ENCODE data around the gene HOXD3.

Gene HOXD3

DNA sequence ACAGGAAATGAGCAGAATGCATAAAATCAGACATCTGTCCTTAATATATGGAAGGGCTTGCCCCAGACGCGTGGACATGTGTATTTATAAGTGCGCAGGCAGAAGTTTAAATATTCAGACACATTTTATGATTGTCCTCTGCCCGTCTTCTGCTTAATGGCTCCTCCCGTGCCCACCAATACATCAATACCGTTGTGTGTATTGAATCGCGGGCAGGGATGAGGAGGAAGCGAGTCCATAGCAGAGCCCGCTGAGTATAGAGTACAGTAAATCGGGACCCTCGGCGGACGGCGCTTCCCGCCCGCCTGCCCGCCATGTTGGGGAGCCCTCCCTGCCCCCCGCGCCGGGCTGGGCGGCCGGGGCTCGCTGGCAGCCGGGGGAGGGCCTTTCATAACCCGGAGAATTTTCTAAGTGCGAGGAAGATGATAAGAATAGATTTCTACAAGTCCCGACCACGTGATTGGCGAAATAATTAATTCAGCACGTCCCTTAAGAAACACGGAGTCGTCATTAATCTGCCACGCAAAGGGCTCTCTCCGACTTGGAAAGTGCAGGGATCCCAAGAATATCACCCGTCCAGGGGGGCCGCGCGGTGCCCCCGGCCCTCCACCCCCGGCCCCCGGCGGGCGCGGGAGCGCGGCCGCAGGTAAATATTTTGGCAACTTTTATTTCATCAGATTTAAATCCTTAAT lies at the start of gene HOXD3:
HOXD3 (plus strand) TSS at position 501 of the 692 bp plus-strand sequence. CDS start 11,808 bp downstream, outside the sequence.
- DNase-seq: no peak

DNA sequence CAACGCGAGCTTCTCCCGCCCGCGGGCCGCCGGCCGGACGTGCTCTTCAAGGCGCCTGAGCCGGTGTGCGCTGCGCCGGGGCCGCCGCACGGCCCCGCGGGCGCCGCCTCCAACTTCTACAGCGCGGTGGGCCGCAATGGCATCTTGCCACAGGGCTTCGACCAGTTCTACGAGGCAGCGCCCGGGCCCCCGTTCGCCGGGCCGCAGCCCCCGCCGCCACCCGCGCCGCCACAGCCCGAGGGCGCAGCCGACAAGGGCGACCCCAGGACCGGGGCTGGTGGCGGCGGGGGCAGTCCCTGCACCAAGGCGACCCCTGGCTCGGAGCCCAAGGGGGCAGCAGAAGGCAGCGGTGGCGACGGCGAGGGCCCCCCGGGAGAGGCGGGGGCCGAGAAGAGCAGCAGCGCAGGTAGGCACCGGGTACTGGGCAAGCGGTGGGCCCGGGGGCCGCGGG lies 49.4 kb upstream of the HOXD3 start:
- DNase-seq: no peak

DNA sequence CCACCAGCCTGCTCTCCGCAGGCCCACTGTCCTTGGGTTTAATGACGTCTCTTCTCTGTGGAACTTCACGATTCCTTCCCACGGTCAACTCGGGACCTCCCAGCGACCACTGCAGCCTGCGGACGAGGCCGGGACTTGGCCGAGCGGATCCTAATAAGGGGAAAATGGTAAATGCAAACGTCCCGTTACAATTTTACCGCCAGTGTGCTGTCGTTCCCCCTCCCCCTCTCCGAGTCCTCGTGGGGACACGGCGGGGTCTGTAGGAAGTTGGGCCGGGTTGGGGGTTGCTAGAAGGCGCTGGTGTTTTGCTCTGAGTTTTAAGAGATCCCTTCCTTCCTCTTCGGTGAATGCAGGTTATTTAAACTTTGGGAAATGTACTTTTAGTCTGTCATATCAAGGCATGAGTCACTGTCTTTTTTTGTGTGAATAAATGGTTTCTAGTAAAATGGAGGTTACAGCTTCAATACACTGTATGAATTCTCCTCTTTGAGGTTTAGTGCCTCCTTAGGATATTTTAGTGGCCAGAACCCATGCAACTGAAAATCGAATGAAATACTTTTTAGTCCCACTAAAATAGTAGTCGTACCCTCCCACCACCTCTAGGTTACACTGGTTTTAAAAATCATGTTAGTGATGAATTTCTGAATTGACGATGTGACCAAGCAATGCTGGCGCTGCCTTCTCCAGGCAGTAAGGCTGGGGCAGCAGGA lies 47.8 kb upstream of the HOXD3 start:
- no peak for DNase-seq

DNA sequence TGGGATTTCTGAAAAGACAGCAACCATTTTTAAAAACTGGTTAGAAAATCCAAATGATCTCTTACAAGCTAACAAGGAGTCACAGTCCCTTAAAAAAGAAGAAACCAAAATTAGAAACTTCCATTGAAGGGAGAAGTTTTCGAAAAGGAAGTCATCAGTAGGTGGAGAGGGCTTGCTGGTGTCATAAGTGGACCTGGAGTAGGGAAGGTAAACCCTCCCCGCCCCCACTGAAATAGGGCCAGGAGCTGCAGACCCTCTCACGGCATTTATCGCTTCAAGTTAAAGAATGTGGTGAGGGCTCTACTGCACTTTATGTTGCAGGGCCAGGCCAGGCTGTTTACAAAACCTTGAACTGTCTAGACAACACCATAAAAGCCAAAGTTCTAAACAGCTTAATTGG lies 47.2 kb upstream of the HOXD3 start:
- DNase-seq: no peak

DNA sequence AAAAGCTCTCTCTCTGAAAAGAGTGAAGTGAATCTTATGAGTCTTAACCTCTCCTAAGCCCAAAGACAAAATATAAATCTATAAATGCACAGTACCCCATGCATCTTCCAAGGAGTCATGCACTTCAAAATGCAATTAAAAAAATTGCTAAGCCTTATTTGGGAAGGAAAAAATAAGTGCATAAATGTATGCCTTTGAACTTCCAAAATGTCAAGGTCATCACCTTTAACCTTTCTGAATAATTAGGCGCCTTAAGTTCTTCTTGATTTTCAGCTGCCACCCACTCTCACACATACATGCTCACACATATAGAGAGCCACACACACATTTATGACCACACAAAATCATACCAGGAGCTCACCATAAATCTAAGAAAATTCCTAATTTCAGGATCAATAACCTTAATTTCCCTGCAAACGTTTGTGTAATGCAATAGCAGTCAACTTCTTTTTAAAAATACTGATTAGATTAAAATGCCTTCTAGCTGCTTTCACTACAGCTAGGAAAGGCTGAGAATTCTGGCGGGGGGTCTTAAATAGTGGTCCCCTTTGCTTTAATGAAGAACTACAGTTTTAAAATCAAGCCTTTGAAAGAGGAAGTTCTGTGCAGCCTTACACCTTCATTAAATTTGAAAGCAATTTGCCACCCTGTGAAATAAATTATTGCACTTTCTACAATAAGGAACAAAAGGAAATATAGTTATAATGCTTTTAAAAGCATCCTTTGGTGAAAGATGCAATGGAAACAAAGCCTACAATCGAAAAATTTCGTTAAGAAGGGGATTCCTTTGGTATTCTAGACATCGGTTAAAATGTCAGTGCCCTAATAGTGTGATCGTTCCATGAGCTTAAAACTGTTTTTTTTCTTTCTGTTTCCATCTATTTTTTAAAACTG lies 46.4 kb upstream of the HOXD3 start:
- no peak for DNase-seq

DNA sequence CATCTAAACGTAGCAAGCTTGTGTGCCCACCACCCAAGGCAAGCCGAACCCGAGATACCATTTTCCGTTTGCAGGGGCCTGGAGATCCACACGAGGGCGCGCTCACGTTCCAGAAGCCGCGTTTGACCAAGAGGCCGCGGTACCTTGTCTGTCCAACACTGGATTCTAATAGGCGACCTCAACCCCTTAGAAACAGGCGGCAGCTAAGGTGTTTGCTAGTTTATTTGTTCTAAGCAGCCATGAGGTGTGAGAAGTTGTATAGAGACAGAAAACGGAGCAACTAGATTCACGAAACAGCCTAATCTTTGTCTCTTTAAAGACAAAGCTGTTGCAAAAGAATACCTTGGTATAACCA lies 45.8 kb upstream of the HOXD3 start:
- DNase-seq: no peak

DNA sequence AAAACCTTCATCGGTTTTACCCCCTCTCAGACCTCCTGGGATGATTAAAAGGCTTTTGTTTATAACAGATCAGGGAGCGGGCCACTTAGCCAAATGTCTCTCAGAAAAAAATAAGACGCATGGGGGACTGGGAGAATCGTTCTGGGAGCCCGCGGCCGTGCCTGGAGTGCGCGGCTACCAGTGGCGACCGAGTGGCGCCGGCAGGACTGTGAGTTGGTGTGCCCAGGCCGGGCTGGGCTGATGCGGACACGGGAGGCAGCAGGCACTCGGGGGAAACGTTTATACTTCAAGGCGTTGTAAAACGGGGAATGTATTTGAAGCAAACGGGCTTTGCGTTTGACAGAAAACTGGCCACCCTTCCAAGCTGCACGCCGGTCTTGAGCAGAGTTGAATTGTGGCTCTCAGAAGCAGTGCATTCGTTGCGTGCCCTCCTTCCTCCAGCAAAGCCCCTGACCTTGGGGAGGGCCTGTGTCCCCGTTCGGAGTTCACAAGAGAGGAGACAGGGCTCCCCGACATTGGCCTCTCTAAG lies 45.2 kb upstream of the HOXD3 start:
- no peak for DNase-seq

DNA sequence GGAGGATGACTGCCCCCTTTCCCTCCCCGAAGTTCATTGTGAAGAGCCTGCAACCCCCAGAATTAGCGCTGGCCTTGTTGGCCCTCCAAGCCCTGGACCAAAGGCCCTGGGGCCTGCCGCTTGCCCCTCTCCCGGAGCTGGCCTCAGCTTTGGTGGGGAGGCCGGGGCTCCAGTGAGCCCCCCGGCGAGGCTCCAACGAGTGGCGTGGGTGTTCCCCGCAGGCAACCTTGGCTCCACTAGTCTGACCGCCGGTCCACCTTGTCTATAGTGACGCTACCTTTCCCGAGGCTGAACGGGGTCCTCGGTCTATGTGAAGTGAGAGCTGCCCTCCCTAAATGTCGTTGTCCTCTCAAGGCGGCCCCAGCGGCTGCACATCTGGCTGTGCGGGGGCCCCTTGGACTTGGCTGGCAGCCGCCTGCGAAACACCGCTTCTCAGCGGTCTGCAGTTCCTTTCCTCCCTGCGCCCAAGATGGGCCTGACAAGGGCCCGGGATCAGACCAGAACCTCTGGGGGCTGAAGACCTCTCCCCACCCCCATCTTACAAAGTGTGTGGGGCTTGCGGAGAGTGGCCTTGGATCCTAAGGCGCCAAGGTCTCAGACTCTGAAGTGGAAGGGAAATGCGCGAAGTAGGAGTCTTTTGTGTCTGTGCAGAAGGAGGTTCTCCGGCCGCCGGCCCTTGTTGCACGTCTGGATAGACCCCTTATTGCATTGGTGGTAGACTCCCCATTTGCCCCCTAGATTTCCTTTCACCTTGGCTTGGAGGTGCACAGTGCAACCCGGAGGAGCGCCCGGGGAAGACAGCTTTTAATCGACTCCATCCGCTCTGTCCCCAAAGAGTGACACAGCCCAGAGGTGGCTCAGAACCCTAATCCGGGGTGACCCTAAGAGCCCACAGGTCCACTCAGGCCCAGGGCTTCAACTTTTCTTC lies 44.5 kb upstream of the HOXD3 start:
- DNase-seq: no peak

DNA sequence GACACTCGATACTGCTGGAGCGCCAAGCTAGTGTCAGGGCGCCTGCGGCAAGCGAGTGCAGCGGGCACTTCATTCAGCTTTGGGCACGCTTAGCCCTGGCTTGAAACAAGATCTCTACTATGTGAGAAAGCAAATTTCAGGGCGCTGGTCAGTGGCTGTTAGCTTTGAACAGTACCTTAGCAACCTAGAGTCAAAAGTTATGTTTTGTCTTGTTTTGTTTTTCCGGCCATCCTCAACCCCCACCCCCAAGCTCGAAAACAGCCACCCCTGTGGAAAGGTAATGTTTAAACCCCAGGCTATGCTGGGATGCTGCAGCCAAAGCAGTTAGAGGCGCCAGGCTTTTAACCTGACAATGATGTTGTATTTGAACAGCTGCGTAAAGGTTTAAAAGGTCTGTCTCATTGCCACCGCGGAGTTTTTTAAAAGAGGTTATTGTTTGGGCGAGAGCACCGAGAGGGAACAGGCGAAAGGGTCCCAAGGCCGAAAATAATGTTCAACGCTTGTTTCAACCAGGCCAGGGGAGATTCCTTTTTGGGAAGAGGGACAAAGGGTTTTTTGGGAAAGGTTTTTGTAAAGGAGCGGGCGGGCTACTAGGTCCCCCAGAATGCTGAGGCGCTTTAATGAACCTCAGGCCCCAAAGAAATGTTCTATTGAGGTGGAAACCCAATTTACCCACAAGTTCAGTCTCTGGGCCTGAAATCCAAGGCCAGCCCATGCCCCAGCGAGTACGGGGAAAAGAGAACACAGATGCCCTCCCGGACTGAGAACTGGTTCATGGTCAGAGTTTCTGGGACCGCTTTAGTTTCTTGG lies 42.8 kb upstream of the HOXD3 start:
- no peak for DNase-seq

DNA sequence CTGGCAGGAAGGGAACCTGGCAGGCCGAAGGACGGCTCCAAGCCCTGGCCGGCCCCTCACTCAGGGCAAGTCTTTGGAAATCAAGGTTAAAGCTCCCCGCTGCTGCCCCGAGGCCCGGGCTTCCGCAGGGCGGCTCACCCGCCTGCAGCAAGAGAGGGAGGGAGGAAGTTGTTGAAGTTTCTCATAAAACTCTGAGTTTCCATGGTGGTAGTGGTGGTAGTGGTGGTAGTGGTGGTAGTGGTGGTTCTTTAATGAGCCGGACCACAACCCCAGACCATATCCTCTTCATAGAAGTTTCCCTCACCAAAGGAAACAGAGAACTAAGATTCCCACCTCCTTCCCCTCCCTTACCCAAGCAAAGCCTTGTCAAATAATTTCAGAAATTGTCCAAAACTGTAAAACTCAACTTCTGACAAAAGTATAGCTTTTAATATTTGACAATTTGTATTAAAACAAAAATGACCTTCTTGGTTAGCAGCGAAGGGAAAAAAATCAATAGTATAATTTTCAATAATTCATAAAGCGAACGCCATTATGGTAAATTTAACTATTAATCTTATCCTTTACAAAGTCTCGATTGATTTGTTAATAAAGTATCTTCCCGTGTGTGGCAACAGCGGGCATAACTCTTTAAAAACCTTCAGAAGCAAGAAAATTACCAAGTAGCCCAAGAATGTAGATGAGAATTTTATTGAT lies 42.0 kb upstream of the HOXD3 start:
- DNase-seq: no peak

DNA sequence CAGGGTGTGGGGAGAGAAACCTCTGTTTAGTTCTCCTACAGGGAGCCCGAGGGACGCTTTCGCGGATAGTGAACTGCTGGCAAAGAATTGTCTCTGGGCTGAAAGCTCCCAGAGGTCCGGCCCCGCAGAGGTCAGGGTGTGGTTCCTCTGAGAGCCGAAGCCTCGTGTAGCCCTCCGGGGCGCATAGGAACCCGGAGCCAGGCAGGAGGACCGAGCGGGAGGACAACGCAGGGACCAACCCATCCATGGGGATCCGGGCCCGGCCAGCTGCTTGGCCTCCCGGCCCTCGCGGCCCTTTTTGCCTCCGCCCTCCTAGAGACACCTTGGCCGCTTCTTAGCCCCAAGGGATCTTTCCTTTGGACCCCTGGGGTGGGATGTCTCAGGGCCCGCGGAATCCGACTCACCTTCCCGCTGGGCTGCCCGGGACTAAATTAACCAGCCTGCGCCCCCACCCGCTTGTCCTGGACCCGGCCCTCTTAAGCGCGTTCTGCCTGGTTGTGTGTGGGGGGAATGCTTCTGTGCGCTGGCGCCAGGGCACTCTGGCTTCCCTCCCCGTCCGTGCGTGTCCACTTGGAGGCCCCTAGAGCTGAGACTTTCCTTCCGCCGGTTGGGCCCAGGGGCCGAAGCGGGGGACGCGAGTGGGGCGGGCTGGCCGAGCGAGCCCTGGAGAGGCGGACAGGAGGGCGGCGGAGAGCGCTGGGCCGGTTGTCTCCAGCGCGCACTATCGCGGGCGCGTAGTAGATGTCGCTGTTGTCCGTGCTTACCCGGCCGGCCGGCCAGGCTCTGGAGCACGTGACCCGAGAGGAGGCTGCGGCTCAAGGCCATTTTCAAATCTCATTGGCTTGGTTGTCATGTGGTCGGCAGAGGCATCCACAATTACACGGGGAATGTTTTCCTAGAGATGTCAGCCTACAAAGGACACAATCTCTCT lies 41.0 kb upstream of the HOXD3 start, which contains the start of gene HOXD10:
HOXD10 (plus strand) TSS at position 896 of the 931 bp plus-strand sequence. CDS start 56 bp downstream, outside the sequence.
- no peak for DNase-seq

DNA sequence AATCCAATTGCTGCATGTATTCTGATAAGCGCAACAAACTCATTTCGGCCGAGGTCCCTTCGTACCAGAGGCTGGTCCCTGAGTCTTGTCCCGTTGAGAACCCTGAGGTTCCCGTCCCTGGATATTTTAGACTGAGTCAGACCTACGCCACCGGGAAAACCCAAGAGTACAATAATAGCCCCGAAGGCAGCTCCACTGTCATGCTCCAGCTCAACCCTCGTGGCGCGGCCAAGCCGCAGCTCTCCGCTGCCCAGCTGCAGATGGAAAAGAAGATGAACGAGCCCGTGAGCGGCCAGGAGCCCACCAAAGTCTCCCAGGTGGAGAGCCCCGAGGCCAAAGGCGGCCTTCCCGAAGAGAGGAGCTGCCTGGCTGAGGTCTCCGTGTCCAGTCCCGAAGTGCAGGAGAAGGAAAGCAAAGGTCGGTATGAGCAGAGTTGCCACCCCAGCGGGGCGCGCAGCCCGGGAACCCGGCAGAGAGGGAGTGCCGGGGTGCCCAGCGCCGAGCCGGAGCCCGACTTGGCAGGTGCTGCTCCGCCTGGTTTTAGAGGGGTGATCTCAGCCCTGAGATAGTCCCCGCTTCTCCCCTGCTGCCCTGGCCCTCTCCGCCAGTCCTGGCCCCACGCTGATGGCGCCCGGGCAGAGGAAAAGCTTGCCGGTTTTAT lies 39.8 kb upstream of the HOXD3 start:
- DNase-seq: no peak

DNA sequence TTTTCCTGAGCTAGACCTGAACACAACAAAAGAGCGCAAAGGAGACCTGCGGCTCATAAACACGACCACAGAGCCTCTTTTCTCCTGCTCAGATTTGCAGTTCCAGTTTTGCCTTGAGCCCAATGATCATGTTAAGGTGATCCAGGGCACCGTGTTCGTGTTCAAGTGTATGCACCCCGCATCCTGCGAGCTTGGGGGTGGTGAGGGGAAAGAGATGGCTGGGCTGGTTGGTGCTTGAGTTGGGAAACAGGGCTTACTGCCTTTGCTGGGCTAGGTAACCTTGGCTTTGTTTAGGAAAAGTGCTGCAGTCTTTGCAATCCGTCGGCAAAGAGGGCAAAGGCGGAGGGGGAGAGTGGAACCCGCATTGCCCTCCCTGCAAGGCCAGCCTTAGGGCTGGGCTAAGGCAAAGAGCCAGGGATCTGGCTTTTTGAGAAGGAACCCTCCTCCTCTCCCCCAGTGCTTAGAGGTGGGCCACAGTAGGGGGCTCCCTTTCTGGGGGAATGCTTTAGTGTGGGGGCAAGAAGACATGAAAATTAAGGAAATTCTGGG lies 39.2 kb upstream of the HOXD3 start:
- DNase-seq: no peak

DNA sequence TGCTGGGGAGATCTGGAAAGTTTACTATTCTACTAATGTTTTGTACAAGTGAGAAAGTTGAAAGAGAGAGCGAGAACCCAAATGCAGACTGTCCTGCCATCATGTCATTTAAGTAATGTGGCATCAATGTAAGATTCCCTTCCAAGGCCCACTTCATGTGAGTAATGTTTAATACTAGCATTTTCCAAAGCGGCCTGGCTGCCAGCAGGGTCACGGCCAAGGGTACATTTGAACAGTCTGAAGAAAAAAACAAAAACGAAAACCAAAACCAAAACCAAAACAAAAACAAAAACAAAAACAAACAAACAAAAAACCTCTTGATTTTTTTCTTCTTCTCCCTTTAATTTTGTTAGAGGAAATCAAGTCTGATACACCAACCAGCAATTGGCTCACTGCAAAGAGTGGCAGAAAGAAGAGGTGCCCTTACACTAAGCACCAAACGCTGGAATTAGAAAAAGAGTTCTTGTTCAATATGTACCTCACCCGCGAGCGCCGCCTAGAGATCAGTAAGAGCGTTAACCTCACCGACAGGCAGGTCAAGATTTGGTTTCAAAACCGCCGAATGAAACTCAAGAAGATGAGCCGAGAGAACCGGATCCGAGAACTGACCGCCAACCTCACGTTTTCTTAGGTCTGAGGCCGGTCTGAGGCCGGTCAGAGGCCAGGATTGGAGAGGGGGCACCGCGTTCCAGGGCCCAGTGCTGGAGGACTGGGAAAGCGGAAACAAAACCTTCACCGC lies 38.3 kb upstream of the HOXD3 start:
- DNase-seq: no peak

DNA sequence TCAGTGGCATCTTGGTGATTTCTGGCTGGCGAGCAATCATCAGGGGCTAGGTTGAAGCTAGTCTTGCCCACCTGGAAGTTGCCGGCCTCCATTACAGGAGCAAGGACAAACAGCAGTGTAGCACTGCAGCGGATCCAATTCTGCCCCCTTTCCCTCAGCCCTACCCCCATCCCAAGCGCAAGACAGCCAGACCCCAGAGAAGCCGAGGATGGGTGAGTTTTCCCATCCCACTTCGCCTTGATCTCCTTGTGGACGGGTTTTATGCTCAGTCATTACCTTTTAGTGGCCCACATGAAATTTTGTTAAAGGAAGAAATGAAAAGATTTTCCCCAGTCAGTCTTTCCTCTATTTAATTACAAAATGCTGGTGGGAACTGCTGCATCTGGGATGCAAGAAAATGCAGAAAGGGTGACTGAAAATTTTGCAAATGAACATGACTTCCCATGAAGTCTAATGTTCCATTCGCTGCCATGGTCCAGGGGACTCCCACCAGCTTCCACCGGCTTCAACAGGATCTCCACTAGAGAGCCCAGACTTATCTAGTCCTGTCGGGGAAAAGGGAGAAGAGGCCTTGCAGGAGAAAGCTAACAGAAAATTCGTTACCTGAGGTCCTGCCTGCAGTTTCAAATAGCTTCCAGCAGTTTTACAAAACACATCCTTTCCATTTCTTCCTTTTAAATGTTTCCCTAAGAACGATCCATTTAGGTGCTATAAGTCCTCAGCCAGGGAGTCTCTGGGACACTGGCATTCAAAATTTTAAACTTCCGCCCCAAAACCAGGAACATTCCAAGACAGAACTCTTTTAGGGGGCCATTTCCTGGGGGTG lies 36.5 kb upstream of the HOXD3 start:
- DNase-seq: no peak

DNA sequence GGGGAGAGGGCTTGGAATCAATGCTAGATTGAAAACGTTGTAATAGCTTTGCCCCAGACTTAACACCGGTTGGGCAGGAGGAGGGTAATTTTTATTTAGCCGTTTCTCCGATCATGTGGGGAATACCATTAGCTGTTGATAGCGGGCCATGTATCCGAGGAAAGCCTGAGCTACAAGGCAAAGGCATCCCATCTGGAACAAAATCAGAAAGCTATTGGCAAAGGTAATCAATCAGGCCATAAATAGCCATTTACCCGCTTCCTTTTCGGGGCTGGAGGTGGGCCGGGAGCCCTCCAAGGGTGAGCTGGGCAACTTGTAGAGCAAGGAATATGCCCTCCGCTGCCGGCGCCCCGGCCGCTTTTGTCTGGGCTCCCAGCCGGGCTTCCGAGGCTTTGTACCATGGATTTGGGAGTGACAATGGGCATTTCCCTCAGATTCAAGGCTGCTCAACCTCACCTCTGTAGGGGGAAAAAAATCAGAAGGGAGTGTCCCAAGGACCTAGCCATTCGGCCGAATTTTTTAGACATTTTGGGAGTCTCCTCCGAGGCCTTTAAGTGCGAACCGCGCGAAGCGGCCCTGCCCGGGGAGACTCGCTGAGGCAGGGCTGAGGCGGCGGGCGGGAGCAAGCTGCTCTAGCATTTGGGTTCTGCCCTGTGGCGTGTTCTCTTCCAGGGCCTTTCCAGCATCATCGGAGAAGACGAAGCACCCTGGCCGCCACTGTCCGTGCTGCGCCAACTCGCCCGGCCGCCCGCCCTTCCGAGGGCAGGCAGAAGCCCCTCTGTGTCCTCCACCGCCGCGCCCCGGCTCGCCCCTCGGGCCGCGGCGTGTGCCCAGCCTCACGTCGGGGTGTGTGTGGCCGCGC lies 35.7 kb upstream of the HOXD3 start:
- DNase-seq: no peak

Data from NCI-H1436 treated with DMSO at 0.1 percent for 48 hours (cell line).